IgD-negative memory B cell (primary cell): ENCODE results near the gene HSP90AB1. TPM values are rescaled to one million over a fixed set of nuclear protein-coding genes. Genes with fewer than 3 reads are reported as not detected.
"Not testable (repeated sequence)": the region's sequence is repeated elsewhere in the genome, so short reads cannot be mapped to it uniquely, and the experiment has no call there.

Source experiments
- H3K27ac Mint-ChIP-seq, 3 donors: one replicate each; pipeline ENCODE4 v1.8.0; 2020 to 2022; ENCODE audit warnings: mild to moderate bottlenecking in 3 of 3, mixed read lengths in 3 of 3, moderate library complexity in 1 of 3
- H3K27me3 Mint-ChIP-seq: one replicate; pipeline ENCODE4 v1.8.0; 2021; ENCODE audit warnings: mixed read lengths
- H3K36me3 Mint-ChIP-seq: one replicate; pipeline ENCODE4 v1.8.0; 2020; ENCODE audit warnings: mild to moderate bottlenecking, mixed read lengths
- H3K4me1 Mint-ChIP-seq, 3 donors: one replicate each; pipeline ENCODE4 v1.8.0; 2020 to 2022; ENCODE audit warnings: mixed read lengths in 3 of 3, mild to moderate bottlenecking in 1 of 3
- H3K4me3 Mint-ChIP-seq, 4 donors: one replicate each; pipeline ENCODE4 v1.8.0; 2020 to 2022; ENCODE audit warnings: mild to moderate bottlenecking in 4 of 4, mixed read lengths in 4 of 4, moderate library complexity in 3 of 4
- H3K9me3 Mint-ChIP-seq, 3 donors: one replicate each; pipeline ENCODE4 v1.8.0; 2020 to 2021; ENCODE audit warnings: mixed read lengths in 3 of 3, mild to moderate bottlenecking in 1 of 3
- polyA plus RNA-seq: library from polyadenylated mRNA; unstranded; fragments of 300-500 nt; fragmentation: Illumina TruSeq; gene quantifications from one replicate; pipeline ENCODE4 v1.2.3, GENCODE V29; 2021

HSP90AB1 gene
- polyA plus RNA-seq, 1 donor from 2014 or later: 435 TPM

DNA sequence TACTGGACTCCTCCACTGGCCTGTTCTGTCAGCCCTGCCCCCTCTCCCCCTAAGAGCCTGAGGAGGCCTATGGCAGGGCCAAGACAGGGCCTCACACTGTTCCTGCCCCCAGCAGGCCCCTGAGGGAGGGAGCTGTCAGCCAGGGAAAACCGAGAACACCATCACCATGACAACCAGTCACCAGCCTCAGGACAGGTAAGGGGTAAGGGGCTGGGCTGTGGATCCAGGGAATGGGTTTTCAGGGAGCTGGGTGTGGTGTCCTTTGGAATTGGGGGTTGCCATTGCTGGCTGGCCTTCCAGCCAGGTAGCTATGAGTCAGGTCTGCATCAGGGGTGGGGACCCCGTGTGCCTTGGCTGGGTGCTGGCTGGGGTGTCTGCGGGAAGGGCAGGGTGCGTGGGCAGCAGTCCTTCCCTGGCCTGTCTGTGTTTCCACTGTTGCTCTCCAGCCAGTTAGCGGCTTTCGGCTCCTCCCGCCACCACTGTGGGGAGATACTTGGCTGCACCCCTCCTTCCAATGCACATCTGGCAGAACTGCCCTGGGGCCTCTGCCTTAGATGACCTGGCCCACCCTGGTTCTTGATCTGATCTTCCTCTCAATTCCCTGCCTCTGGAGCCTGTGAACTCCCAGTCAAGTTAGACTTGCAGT is 19.6 kb upstream of the HSP90AB1 start:
- Mint-ChIP-seq H3K27me3 (peaks cover 3% of the 10 kb centered on the region), H3K4me1 (peaks cover 0 to 9% (median 8%) of the 10 kb centered on the region in 3 donors)

DNA sequence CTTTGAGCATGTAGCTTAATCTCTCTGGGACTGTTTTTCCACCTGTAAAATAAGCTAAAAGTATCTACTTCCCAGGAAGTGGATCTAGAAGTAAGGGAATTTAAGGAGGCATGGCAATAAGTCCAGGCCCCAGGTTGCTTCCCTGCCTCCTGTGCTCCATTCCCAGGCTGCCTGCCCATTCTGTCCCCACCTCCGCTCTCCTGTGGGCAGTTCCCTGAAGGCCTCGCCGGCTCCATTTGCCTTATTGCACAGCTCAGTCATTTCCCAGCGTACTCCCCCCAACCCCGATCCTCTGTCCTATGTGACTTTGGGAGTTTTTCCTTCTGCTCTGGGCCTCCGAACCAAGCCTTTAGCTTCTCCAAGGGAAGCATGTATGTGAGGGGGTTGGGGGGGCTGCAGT is 18.9 kb upstream of the HSP90AB1 start:
- Mint-ChIP-seq H3K36me3 (peaks cover 2% of the 10 kb centered on the region), H3K4me3 (no peak overlapping the region), H3K4me1 (peaks cover 0 to 5% (median 5%) of the 10 kb centered on the region in 3 donors), H3K27me3 (peaks cover under 1% of the 10 kb centered on the region), H3K9me3 (no peaks in the 10 kb centered on the region), H3K27ac (no peak overlapping the region)

More for the DNA sequence above, 19.6 kb upstream of the HSP90AB1 start:
- Mint-ChIP-seq H3K9me3 (no peaks in the 10 kb centered on the region), H3K36me3 (peaks cover 2% of the 10 kb centered on the region), H3K4me3 (no peak overlapping the region), H3K27ac (peak overlapping the region in 1 of 3 donors; percentile 39)

DNA sequence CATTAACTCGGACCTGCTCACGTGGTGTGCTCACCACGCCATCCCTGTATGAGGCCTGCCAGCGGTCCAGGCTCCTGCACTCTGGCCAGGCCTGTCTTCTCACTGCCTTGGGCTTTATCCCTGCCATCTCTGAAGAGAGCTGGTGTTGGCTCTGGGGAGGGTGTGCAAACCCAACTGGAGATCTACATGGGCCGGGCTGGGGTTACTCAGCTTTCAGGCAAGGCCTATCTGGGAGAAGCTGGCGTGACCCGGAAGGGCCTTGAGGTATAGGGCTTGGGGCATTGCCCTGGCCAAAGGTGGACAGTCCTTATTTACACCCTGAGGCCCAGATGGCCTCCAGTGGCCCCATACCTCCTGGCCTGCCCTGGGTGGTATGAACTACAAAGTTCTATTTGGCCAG is 18.5 kb upstream of the HSP90AB1 start:
- peaks cover 0 to 5% (median 5%) of the 10 kb centered on the region in 3 donors for H3K4me1 Mint-ChIP-seq
- H3K36me3 Mint-ChIP-seq: peaks cover 2% of the 10 kb centered on the region
- H3K27ac Mint-ChIP-seq: no peak overlapping the region
- no peaks in the 10 kb centered on the region for H3K27me3 Mint-ChIP-seq
- no peak overlapping the region for H3K4me3 Mint-ChIP-seq
- no peaks in the 10 kb centered on the region for H3K9me3 Mint-ChIP-seq

DNA sequence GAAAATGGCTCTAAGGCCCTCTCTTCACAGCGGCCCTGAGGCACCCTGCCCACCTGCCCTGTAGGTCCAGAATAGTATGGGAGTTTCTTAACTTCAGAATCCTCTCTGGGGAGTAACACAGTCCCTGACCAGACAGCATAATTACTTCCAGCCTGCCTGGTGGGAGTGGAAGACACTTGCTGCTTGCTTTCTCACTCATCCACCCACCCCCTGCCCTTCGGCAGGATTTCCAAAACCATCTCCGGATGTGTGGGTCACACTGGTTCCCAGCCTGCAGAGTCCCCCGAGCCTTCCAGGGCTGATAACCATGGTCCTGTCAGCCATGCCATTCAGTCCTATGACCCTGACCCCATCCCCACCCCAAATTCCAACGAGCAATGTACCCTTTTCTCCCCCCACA is 18.1 kb upstream of the HSP90AB1 start:
- Mint-ChIP-seq H3K36me3 (peaks cover 2% of the 10 kb centered on the region), H3K27ac (no peak overlapping the region), H3K9me3 (no peaks in the 10 kb centered on the region), H3K27me3 (no peaks in the 10 kb centered on the region), H3K4me1 (peaks cover 0 to 5% (median 5%) of the 10 kb centered on the region in 3 donors), H3K4me3 (no peak overlapping the region)

DNA sequence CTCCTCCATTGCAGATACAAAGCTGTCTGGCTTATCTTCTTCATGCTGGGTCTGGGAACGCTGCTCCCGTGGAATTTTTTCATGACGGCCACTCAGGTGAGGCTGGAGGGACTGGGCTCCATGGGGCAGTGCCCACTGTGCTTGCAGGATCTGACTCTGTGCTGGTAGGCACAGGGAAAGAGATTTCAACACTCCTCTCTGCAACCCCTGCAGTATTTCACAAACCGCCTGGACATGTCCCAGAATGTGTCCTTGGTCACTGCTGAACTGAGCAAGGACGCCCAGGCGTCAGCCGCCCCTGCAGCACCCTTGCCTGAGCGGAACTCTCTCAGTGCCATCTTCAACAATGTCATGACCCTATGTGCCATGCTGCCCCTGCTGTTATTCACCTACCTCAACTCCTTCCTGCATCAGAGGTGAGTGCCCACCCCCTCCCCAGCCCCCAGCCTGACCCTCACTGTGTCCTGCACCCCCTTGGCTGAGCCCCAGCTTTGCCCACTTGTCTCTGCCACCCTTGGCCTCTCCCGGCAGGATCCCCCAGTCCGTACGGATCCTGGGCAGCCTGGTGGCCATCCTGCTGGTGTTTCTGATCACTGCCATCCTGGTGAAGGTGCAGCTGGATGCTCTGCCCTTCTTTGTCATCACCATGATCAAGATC is 17.4 kb upstream of the HSP90AB1 start:
- H3K27me3 Mint-ChIP-seq: no peaks in the 10 kb centered on the region
- H3K36me3 Mint-ChIP-seq: peaks cover 2% of the 10 kb centered on the region
- H3K4me3 Mint-ChIP-seq: no peak overlapping the region
- peak overlapping the region in 1 of 3 donors; percentile 31 for H3K27ac Mint-ChIP-seq
- H3K9me3 Mint-ChIP-seq: no peaks in the 10 kb centered on the region
- H3K4me1 Mint-ChIP-seq: peaks cover 0 to 2% (median under 1%) of the 10 kb centered on the region in 3 donors

DNA sequence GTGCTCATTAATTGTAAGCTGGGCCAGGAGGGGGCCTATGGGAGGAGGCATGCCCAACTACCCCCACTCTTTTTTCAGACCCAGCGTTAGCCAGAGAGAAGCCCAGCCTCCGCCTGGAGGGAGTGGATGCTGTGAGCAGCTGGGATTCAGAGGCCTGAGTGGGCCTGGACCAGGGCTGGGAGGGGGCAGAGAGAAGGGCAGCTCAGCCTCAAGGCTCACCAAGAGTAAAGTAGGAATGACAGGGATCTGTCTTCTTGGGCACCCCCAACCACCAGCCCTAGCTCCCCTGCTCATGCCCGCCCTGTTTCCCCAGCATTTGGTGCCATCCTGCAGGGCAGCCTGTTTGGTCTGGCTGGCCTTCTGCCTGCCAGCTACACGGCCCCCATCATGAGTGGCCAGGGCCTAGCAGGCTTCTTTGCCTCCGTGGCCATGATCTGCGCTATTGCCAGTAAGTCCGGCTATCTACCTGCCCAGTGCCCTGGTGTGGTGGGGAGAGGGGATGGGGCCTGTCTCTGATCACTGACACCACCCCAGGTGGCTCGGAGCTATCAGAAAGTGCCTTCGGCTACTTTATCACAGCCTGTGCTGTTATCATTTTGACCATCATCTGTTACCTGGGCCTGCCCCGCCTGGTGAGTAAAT is 16.7 kb upstream of the HSP90AB1 start:
- no peaks in the 10 kb centered on the region for H3K9me3 Mint-ChIP-seq
- H3K27ac Mint-ChIP-seq: no peak overlapping the region
- H3K4me3 Mint-ChIP-seq: peak overlapping the region in 1 of 4 donors; percentile 20
- peaks cover 2% of the 10 kb centered on the region for H3K36me3 Mint-ChIP-seq
- H3K4me1 Mint-ChIP-seq: no peaks in the 10 kb centered on the region
- no peaks in the 10 kb centered on the region for H3K27me3 Mint-ChIP-seq

DNA sequence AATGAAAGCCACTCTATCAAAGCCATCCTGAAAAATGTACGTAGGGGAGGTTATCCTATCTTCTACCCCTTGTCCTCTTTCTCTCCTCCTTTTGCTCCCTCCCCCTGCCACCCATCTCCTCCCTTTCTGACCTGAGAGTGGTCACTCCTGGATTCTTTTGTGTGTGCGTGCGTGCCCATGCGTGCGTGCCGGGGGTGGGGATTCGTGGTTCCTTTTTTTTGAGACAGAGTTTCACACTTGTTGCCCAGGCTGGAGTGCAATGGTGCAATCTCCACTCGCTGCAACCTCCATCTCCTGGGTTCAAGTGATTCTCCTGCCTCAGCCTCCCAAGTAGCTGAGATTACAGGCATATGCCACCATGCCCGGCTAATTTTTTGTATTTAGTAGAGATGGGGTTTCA is 15.5 kb upstream of the HSP90AB1 start:
- not testable (repeated sequence) for H3K36me3 Mint-ChIP-seq, H3K27ac Mint-ChIP-seq, H3K4me1 Mint-ChIP-seq, H3K27me3 Mint-ChIP-seq, H3K4me3 Mint-ChIP-seq, H3K9me3 Mint-ChIP-seq

DNA sequence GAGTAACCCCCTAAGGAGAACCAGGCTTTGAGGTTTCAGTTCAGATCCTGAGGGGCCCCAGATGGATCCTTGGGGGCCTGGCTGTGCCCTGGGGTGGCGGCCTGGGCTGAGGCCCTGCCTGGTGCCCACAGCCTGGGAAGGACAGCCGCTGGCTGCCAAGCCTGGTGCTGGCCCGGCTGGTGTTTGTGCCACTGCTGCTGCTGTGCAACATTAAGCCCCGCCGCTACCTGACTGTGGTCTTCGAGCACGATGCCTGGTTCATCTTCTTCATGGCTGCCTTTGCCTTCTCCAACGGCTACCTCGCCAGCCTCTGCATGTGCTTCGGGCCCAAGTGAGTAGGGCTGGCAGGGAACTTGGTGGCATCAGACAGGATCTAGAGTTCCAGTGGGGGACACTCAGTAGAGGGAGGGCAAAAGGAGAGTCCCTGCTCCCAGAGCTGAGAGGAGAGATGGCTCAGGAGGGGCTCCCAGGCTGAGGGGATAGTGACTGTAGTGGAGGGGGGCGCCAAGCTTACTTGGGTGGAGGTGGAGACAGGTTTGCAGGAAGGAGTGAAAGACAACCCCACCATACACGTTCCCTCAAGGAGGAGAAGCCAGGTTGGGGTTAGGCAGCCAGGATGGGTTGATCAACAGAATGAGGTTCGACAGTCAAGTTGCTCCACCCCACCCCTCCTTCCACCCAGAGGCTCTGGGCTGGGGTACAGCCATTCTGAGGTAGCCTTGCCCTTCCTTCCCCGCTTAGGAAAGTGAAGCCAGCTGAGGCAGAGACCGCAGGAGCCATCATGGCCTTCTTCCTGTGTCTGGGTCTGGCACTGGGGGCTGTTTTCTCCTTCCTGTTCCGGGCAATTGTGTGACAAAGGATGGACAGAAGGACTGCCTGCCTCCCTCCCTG is 14.0 kb upstream of the HSP90AB1 start:
- Mint-ChIP-seq H3K27ac (no peak overlapping the region), H3K4me3 (no peak overlapping the region), H3K36me3 (peaks cover 2% of the 10 kb centered on the region), H3K9me3 (no peaks in the 10 kb centered on the region), H3K27me3 (no peaks in the 10 kb centered on the region), H3K4me1 (peaks cover 0 to 4% (median 3%) of the 10 kb centered on the region in 3 donors)

DNA sequence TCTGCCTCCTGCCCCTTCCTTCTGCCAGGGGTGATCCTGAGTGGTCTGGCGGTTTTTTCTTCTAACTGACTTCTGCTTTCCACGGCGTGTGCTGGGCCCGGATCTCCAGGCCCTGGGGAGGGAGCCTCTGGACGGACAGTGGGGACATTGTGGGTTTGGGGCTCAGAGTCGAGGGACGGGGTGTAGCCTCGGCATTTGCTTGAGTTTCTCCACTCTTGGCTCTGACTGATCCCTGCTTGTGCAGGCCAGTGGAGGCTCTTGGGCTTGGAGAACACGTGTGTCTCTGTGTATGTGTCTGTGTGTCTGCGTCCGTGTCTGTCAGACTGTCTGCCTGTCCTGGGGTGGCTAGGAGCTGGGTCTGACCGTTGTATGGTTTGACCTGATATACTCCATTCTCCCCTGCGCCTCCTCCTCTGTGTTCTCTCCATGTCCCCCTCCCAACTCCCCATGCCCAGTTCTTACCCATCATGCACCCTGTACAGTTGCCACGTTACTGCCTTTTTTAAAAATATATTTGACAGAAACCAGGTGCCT is 13.3 kb upstream of the HSP90AB1 start:
- Mint-ChIP-seq H3K4me1 (peaks cover 0 to 5% (median 3%) of the 10 kb centered on the region in 3 donors), H3K4me3 (no peak overlapping the region), H3K27ac (peak overlapping the region in 1 of 3 donors; percentile 25), H3K27me3 (no peaks in the 10 kb centered on the region), H3K36me3 (peaks cover 2% of the 10 kb centered on the region), H3K9me3 (no peaks in the 10 kb centered on the region)

DNA sequence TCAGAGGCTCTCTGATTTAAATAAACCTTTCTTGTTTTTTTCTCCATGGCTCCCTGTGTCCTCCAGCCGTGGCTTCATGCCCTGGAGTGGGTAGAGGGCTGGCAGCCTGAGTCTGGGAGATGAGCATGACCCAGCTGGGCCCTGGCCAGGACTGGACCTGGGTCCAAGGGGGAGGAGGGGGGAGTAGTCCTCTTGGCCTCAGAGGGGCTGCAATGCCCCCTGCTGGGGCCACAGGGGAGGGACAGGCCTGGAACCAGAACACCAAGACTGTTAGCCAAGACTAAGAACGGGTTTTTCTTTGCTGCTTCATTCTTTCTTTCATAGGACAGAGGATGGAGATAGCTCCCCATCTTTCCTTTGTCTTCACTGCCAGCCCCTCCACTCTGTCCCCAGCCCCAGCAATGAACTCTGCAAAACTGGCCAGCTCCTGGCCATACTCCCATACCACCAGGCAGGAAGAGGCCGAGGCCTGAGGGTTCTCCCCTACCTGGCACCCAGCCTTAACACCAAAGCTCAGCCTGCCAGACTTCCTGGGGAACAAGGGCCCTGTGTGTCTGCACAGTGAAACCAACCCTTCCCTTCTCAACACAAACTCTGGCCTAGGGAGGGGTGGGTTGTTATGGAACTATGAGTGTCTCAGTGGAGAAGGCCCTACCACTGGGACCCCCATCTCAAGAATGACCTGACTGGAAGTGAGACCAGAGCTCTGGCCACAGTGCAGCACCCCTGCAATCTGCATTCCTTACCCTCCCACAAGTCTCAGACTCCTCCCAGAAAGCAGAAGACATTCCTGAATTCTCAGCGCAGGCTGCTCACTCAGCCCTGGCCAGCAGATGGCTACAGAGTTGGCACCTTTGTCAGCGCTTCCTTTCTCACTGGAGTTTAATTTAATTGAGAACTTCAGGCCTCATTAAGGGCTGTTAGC is 12.5 kb upstream of the HSP90AB1 start:
- Mint-ChIP-seq H3K36me3 (peaks cover 2% of the 10 kb centered on the region), H3K27me3 (no peaks in the 10 kb centered on the region), H3K9me3 (no peaks in the 10 kb centered on the region), H3K4me3 (no peak overlapping the region), H3K4me1 (peaks cover 0 to 5% (median 3%) of the 10 kb centered on the region in 3 donors), H3K27ac (peak overlapping the region in 1 of 3 donors; percentile 25)

DNA sequence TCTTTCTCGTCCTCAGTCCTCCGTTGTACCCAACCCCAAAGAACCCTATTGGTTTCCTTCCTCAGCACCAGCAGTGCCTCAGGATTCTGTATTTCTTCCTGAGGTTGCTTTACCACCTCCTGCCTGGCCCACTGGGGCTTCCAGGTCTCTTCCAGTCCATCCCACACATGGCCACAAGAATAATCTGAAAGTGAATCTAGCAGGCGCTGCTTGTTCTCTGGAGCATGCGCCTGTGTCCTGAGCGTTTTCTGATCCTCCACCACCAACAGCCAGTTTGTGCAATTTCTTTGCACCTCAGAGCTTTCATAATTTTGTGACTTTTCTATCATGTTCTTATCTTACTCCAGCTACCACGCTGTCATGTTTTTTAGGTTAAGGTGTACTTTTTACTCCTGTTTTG is 11.6 kb upstream of the HSP90AB1 start:
- peaks cover 0 to 5% (median 3%) of the 10 kb centered on the region in 3 donors for H3K4me1 Mint-ChIP-seq
- H3K27me3 Mint-ChIP-seq: no peaks in the 10 kb centered on the region
- H3K4me3 Mint-ChIP-seq: peak overlapping the region in 1 of 4 donors; percentile 61
- H3K27ac Mint-ChIP-seq: no peak overlapping the region
- H3K9me3 Mint-ChIP-seq: no peaks in the 10 kb centered on the region
- H3K36me3 Mint-ChIP-seq: peaks cover 2% of the 10 kb centered on the region

DNA sequence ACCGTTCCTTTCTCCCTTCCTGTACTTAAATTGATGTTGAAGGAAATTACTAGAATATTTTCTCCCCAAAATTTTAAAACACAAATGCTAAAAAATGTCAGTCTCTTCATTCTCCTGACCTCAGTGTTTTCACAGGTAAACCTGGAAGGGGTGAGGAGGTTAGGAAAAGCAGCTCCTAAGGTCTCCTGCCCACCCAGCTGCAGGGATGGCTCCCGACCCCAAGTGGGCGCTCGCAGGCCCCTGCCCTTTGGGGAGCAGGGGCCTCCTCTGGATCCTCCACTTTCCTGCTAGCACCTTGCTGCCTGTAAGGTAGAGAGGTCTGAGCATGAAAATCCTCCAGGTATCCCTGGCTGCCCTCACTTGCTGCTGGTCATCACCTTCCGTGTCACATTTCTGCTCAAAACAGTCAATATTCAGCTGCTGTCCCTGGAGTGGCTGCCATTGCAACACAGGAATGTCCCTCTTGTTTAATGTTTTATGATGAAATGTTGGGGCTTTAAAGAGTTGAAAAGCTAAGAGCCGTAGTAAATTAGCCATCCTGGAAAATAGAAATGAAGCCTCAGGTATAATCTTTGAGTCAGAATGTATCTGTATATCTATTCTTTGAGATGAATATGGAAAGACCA is 10.9 kb upstream of the HSP90AB1 start:
- Mint-ChIP-seq H3K4me1 (peaks cover 0 to 5% (median 3%) of the 10 kb centered on the region in 3 donors), H3K27me3 (no peaks in the 10 kb centered on the region), H3K4me3 (no peak overlapping the region), H3K27ac (no peak overlapping the region), H3K36me3 (no peaks in the 10 kb centered on the region), H3K9me3 (no peaks in the 10 kb centered on the region)

DNA sequence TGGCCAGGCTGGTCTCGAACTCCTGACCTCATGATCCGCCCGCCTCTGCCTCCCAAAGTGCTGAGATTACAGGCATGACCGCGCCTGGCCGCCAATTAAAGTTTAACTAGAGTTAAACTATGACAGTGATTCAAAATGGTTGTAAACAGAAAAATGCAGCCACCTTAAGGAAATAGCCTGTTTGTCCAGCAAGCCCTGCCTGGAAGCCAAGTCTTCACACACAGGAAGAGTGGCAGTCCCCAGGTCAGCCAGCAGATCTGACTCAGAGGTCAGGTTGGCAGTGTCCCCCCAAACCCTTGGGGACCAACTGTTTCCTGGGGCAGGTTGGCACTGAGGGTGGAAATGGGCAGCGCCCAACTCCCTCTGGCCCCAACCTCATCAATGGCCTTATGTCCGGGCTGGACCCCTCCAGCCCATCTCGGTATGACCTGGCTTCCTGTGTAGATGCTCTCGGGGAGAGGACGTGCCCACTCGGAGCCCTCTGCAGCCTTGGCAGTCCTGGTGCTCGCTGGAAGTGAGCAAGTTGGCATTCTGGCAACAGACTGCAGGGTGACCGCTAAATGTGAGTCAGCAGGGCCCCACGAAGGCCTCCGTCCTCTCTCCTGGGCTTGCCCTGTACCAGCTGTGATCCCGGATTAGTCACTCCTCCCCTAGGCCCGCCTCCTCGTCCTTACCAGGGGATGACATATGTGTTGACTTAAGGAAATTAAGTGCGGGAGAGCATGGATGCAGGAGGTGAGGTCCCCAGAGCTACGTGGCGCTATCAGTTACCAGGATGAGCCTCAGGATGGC is 9.7 kb upstream of the HSP90AB1 start:
- Mint-ChIP-seq H3K4me3 (peak overlapping the region; percentile 82 to 96 (median 93)), H3K4me1 (peaks cover 0 to 5% (median 3%) of the 10 kb centered on the region in 3 donors), H3K27me3 (no peaks in the 10 kb centered on the region), H3K9me3 (no peaks in the 10 kb centered on the region), H3K27ac (peak overlapping the region; percentile 79 to 91 (median 90)), H3K36me3 (no peaks in the 10 kb centered on the region)
